HCT116 (cell line): ENCODE data around the gene PNLIPRP3. TPM values are rescaled to one million over a fixed set of nuclear protein-coding genes. Genes with fewer than 3 reads are reported as not detected.

Experiments used
- ATAC-seq: fragments of 200-7000 bp; cut with Tn5 transposase; 2 replicates; pipeline ENCODE4 v1.9.1; 2020; ENCODE audit warnings: mild to moderate bottlenecking, moderate library complexity
- Bru-seq: library from RNA; stranded (reverse); fragments of 400-500 nt; gene quantifications from one replicate; lab custom pipeline; 2021; lab: Mats Ljungman, UMichigan
- BruChase-seq, 2 experiments: library from RNA; stranded (reverse); fragments of 400-500 nt; gene quantifications; one replicate each; lab custom pipeline; 2021; lab: Mats Ljungman, UMichigan
- BruUV-seq: library from RNA; stranded (reverse); fragments of 400-500 nt; replicated peaks from 2 replicates; lab custom pipeline; 2021; lab: Mats Ljungman, UMichigan
- CTCF ChIA-PET: fragments of 300-600 bp; sonication (Branson Sonifier 250); formaldehyde crosslinking; loops from one replicate; lab custom pipeline; 2021; ENCODE audit warnings: antibody characterized with exemption; lab: Charles Lee
- POLR2A ChIA-PET: fragments of 300-600, 350-600 bp; sonication (Branson Sonifier 250); formaldehyde crosslinking; loops from one replicate; lab custom pipeline; 2021; ENCODE audit warnings: antibody characterized with exemption; lab: Charles Lee
- RAD21 ChIA-PET, 2 experiments: fragments of 300-600 bp; sonication (Branson Sonifier 250); formaldehyde crosslinking; loops; one replicate each; lab custom pipeline; 2023; ENCODE audit warnings: low total read pairs in 2 of 2; ENCODE audit not compliant: uncharacterized antibody in 2 of 2, unreplicated experiment in 2 of 2, low non-redundant PET in 1 of 2; lab: Charles Lee
- DNase-seq: peaks from one replicate; pipeline ENCODE4 v3.0.0-alpha.2; 2010; ENCODE audit warnings: low read depth, low spot score
- H2AFZ ChIP-seq: fragments of 200-600 bp; shearing (Covaris generic), sonication (generic); 2 replicates; pipeline ENCODE4 v1.6.1; 2017; ENCODE audit warnings: low read depth, mixed run types, mixed read lengths, antibody characterized with exemption, low read length; ENCODE audit not compliant: poor library complexity, severe bottlenecking
- H3K27ac ChIP-seq: 2 replicates; pipeline ENCODE4 v1.5.1; 2012; ENCODE audit warnings: low read depth, low read length
- H3K27me3 ChIP-seq: fragments of 200-600 bp; sonication (generic); 2 replicates; pipeline ENCODE4 v1.6.1; 2016; ENCODE audit warnings: mixed run types, low read length, mixed read lengths; ENCODE audit not compliant: insufficient read depth
- H3K36me3 ChIP-seq, 2 experiments: fragments of 200-500 bp in 1 of 2; fragments of 200-600 bp in 1 of 2; sonication (Bioruptor generic) in 1 of 2; sonication (generic) in 1 of 2; 2 replicates each; pipeline versions ENCODE4 v1.5.1 to v1.6.1; 2014 to 2016; ENCODE audit warnings: low read length in 2 of 2, inconsistent platforms in 1 of 2, mixed read lengths in 1 of 2, mixed run types in 1 of 2; ENCODE audit not compliant: insufficient read depth in 2 of 2, control insufficient read depth in 1 of 2
- H3K4me1 ChIP-seq, 2 experiments: fragments of 200-600 bp in 1 of 2; sonication (generic) in 1 of 2; 2 replicates each; pipeline versions ENCODE4 v1.5.1 to v1.6.1; 2012 to 2017; ENCODE audit warnings: low read length in 2 of 2, inconsistent platforms in 1 of 2, mild to moderate bottlenecking in 1 of 2, mixed read lengths in 1 of 2, mixed run types in 1 of 2, moderate library complexity in 1 of 2; ENCODE audit not compliant: insufficient read depth in 2 of 2, control insufficient read depth in 1 of 2
- H3K4me2 ChIP-seq: fragments of 200-600 bp; sonication (generic); 2 replicates; pipeline ENCODE4 v1.6.1; 2017; ENCODE audit warnings: mixed run types, low read length, mixed read lengths
- H3K4me3 ChIP-seq, 2 experiments: fragments of 200-600 bp in 1 of 2; sonication (generic) in 1 of 2; replicated peaks in 1 of 2; 2 replicates each; pipeline ENCODE4 v1.5.1; 2011 to 2016; ENCODE audit warnings: low read length in 2 of 2, control low read depth in 1 of 2, low read depth in 1 of 2, mild to moderate bottlenecking in 1 of 2, mixed read lengths in 1 of 2, mixed run types in 1 of 2
- H3K79me2 ChIP-seq: fragments of 200-600 bp; sonication (generic); 2 replicates; pipeline ENCODE4 v1.6.1; 2017; ENCODE audit warnings: mild to moderate bottlenecking, mixed run types, low read length, moderate library complexity, mixed read lengths; ENCODE audit not compliant: insufficient read depth
- H3K9ac ChIP-seq: fragments of 200-600 bp; sonication (generic); 2 replicates; pipeline ENCODE4 v1.6.1; 2016; ENCODE audit warnings: low read length, mixed read lengths
- H3K9me2 ChIP-seq: fragments of 200-600 bp; sonication (generic), shearing (Covaris generic); 2 replicates; pipeline ENCODE4 v1.6.1; 2017; ENCODE audit warnings: mixed run types, mild to moderate bottlenecking, moderate library complexity; ENCODE audit not compliant: insufficient read depth
- H3K9me3 ChIP-seq, 2 experiments: fragments of 200-500 bp in 1 of 2; fragments of 200-600 bp in 1 of 2; sonication (Bioruptor generic) in 1 of 2; sonication (generic) in 1 of 2; 2 replicates each; pipeline ENCODE4 v1.6.1; 2014 to 2017; ENCODE audit warnings: low read length in 2 of 2, mixed read lengths in 2 of 2, inconsistent platforms in 1 of 2, low read depth in 1 of 2, mild to moderate bottlenecking in 1 of 2, mixed run types in 1 of 2, moderate library complexity in 1 of 2; ENCODE audit not compliant: control insufficient read depth in 1 of 2, insufficient read depth in 1 of 2
- H4K20me1 ChIP-seq: fragments of 200-600 bp; sonication (generic), shearing (Covaris generic); 2 replicates; pipeline ENCODE4 v1.6.1; 2017; ENCODE audit warnings: mixed run types, mild to moderate bottlenecking, moderate library complexity; ENCODE audit not compliant: insufficient read depth
- EGR1 ChIP-seq: IDR thresholded peaks from 2 replicates; pipeline ENCODE4 v1.6.1; 2012; ENCODE audit warnings: low read depth
- EZH2 ChIP-seq: fragments of 200-600 bp; sonication (generic); IDR thresholded peaks from 2 replicates; pipeline ENCODE4 v1.6.1; 2017; ENCODE audit warnings: antibody characterized with exemption, mixed run types
- EZH2phosphoT487 ChIP-seq: fragments of 200-600 bp; IDR thresholded peaks from 2 replicates; pipeline ENCODE4 v1.6.1; 2018; ENCODE audit warnings: antibody characterized with exemption, borderline replicate concordance
- POLR2A ChIP-seq: IDR thresholded peaks from 2 replicates; pipeline ENCODE4 v1.7.0; 2011; ENCODE audit warnings: borderline replicate concordance; ENCODE audit not compliant: insufficient read depth, insufficient read length; ENCODE audit errors: extremely low read depth
- POLR2AphosphoS5 ChIP-seq: IDR thresholded peaks from 2 replicates; pipeline ENCODE4 v1.6.1; 2011; ENCODE audit warnings: mild to moderate bottlenecking, low read depth, low read length, moderate library complexity
- SIN3A ChIP-seq: IDR thresholded peaks from 2 replicates; pipeline ENCODE4 v1.6.1; 2012; ENCODE audit warnings: low read depth
- TCF7L2 ChIP-seq: IDR thresholded peaks from 2 replicates; pipeline ENCODE4 v1.7.0; 2011; ENCODE audit warnings: borderline replicate concordance, inconsistent platforms; ENCODE audit not compliant: insufficient read depth, insufficient read length; ENCODE audit errors: extremely low read depth
- YY1 ChIP-seq: IDR thresholded peaks from 2 replicates; pipeline ENCODE4 v1.6.1; 2011; ENCODE audit warnings: low read length, low read depth, moderate library complexity, mild to moderate bottlenecking; ENCODE audit not compliant: insufficient replicate concordance; ENCODE audit errors: extremely low read depth
- ZNF274 ChIP-seq: fragments of 200-500 bp; sonication (Bioruptor generic); IDR thresholded peaks from 2 replicates; pipeline ENCODE4 v1.6.1; 2014; ENCODE audit warnings: mild to moderate bottlenecking, low read depth, low read length, inconsistent platforms
- intact Hi-C: fragments of 100-400 bp; cut with micrococcal nuclease; formaldehyde crosslinking; loops from 2 replicates; pipeline ENCODE4 v1.10.0; 2022
- long read RNA-seq: library from polyadenylated mRNA; unstranded; transcript quantifications from one replicate; pipeline ENCODE4 v2.0.0, GENCODE V29; 2021; ENCODE audit not compliant: unreplicated experiment
- polyA plus RNA-seq: library from polyadenylated mRNA; unstranded; fragments of >200 nt; gene quantifications from 2 replicates; pipeline ENCODE4 v1.2.1, GENCODE V29; 2012; ENCODE audit warnings: missing spikeins
- total RNA-seq: library from RNA; stranded (reverse); gene quantifications from one replicate; pipeline ENCODE4 v1.2.1, GENCODE V29; 2021; ENCODE audit not compliant: unreplicated experiment
- TF ChIP-seq, protein P1 (sequence below), 3 experiments: fragments of 200-600 bp in 1 of 3; sonication (generic) in 1 of 3; IDR thresholded peaks in 2 of 3; conservative IDR thresholded peaks in 1 of 3; 2 replicates each; pipeline ENCODE4 v1.5.1; 2012 to 2017; ENCODE audit warnings: low read depth in 2 of 3, low read length in 2 of 3, antibody characterized with exemption in 1 of 3, borderline replicate concordance in 1 of 3, control low read depth in 1 of 3, mild to moderate bottlenecking in 1 of 3, mixed read lengths in 1 of 3, mixed run types in 1 of 3, moderate library complexity in 1 of 3; ENCODE audit not compliant: insufficient read depth in 1 of 3

The PNLIPRP3 gene
- not detected for total RNA-seq
- not detected in 2 replicates for polyA plus RNA-seq
- Bru-seq, nascent RNA = not detected
- not detected for BruChase-seq, experiment 1, labeled RNA remaining after a 6-hour chase
- percentile 2 among the genes with signal in this experiment for BruChase-seq, experiment 2, labeled RNA remaining after a 2-hour chase
- long read RNA-seq = 0 reads

DNA sequence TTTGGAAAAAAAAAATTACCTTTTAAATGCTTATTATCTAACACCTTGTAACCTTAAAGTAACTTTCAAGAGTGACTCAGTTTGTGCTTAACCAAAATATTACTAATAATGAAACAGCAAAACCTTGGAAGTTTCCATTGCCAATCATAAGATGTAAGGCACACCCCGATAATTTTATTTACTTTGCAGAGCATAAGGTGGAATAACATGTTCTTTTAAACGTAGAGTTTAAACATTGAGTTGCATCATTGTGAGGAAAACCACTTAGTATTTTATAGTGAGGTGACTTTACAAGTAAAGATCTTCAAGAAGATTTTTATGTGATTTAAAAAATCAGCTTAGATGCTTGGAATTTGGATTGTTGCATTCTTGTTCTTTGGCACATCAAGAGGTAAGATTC lies at the start of gene PNLIPRP3:
PNLIPRP3 (plus strand) TSS at position 177 of the 400 bp plus-strand sequence; CDS start at position 343, 166 bp downstream.
- intact Hi-C loops = no loop called here
- H2AFZ ChIP-seq = no peak within 1 kb of the TSS
- no peaks in the 10 kb centered on the region for H3K4me1 ChIP-seq
- ChIA-PET POLR2A (no interaction called here), CTCF (no interaction called here), RAD21 (no interaction called here)
- no peak within 1 kb of the TSS for H3K9ac ChIP-seq
- no peak within 1 kb of the TSS for H3K27ac ChIP-seq
- H3K9me3 ChIP-seq = no peaks in the 10 kb centered on the region
- ATAC-seq (no peak), DNase-seq (no peak)
- H3K4me3 ChIP-seq = no peak within 1 kb of the TSS
- H3K4me2 ChIP-seq = no peak within 1 kb of the TSS
- TF ChIP-seq TCF7L2 = no peak
- no peak for TF ChIP-seq SIN3A
- no peak for TF ChIP-seq EGR1
- no peaks in the 10 kb centered on the region for H3K79me2 ChIP-seq
- no peaks in the 10 kb centered on the region for H3K9me2 ChIP-seq
- BruUV-seq = no TSS peak
- peaks cover 26% of the 10 kb centered on the region for H3K27me3 ChIP-seq
- no peaks in the 10 kb centered on the region for H4K20me1 ChIP-seq
- no peaks in the 10 kb centered on the region for H3K36me3 ChIP-seq

DNA sequence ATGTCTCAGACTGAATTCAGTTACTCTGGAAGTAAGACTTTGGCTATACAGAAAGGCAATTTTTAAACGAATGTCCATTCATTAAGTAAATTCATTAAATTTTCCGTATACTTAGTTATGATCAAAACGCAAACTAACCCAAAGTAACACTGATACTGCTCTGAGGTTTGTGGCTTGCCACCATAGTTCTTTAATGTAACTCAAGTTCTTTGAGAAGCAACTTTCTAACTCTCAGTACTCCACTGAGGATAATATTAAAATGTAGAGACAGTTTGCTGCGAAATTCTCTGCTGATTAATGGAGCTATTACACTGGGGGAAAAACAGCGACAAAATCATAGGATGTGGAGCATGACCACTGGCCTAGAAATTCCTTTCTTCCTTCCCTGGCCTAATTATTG lies 45.4 kb upstream of the PNLIPRP3 start:
- H4K20me1 ChIP-seq = no peaks in the 10 kb centered on the region

More for the DNA sequence above, 45.4 kb upstream of the PNLIPRP3 start:
- DNase-seq (no peak), ATAC-seq (no peak)
- ChIA-PET CTCF (no interaction called here), POLR2A (no interaction called here), RAD21 (no interaction called here)
- intact Hi-C loops = no loop called here
- Histone ChIP-seq H3K9ac (no peak overlapping the region), H3K4me3 (no peak overlapping the region), H3K27ac (no peak overlapping the region), H2AFZ (no peak overlapping the region), H3K36me3 (no peaks in the 10 kb centered on the region), H3K9me2 (no peaks in the 10 kb centered on the region), H3K4me2 (no peak overlapping the region), H3K79me2 (no peaks in the 10 kb centered on the region), H3K9me3 (no peaks in the 10 kb centered on the region), H3K4me1 (no peaks in the 10 kb centered on the region), H3K27me3 (peaks cover 64% of the 10 kb centered on the region)
- no TSS peak for BruUV-seq
- TF ChIP-seq ZNF274 (no peak), EZH2 (no peak), TCF7L2 (no peak), POLR2AphosphoS5 (no peak), POLR2A (no peak), YY1 (no peak), EZH2phosphoT487 (no peak)
- TF ChIP-seq, protein P1, sequence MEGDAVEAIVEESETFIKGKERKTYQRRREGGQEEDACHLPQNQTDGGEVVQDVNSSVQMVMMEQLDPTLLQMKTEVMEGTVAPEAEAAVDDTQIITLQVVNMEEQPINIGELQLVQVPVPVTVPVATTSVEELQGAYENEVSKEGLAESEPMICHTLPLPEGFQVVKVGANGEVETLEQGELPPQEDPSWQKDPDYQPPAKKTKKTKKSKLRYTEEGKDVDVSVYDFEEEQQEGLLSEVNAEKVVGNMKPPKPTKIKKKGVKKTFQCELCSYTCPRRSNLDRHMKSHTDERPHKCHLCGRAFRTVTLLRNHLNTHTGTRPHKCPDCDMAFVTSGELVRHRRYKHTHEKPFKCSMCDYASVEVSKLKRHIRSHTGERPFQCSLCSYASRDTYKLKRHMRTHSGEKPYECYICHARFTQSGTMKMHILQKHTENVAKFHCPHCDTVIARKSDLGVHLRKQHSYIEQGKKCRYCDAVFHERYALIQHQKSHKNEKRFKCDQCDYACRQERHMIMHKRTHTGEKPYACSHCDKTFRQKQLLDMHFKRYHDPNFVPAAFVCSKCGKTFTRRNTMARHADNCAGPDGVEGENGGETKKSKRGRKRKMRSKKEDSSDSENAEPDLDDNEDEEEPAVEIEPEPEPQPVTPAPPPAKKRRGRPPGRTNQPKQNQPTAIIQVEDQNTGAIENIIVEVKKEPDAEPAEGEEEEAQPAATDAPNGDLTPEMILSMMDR (IDR thresholded peaks at IDR 0.05 in 2 of 3, conservative IDR thresholded peaks at IDR 0.05 in 1 of 3; ENCODE audit: borderline replicate concordance in 1 of 3, insufficient read depth in 1 of 3, low read depth in 2 of 3, low read length in 2 of 3) = no peak
